HL-60 (cell line): ENCODE measurements around the gene SSTR5.

Source experiments
- DNase-seq, 2 experiments: peaks; one replicate each; pipeline ENCODE4 v3.0.0-alpha.2; 2010 to 2020; ENCODE audit warnings: low read depth in 1 of 2, low spot score in 1 of 2
- H3K27ac ChIP-seq: fragments of 250-450 bp; sonication (Bioruptor Pico); replicated peaks from 2 replicates; pipeline ENCODE4 v1.5.1; 2020; ENCODE audit warnings: mild to moderate bottlenecking, moderate library complexity
- H3K27me3 ChIP-seq: fragments of 250-450 bp; sonication (Bioruptor Pico); 2 replicates; pipeline ENCODE4 v1.5.1; 2021; ENCODE audit warnings: mild to moderate bottlenecking, moderate library complexity; ENCODE audit not compliant: insufficient read depth, poor library complexity, severe bottlenecking
- H3K4me3 ChIP-seq: replicated peaks from 2 replicates; pipeline ENCODE4 v1.5.1; 2011; ENCODE audit warnings: mild to moderate bottlenecking, control low read depth, low read length; ENCODE audit not compliant: insufficient read depth
- CTCF ChIP-seq: IDR thresholded peaks from one replicate; pipeline ENCODE4 v1.5.1; 2011; ENCODE audit warnings: low read length, control low read depth, inconsistent platforms; ENCODE audit not compliant: insufficient read depth
- GABPA ChIP-seq: IDR thresholded peaks from 2 replicates; pipeline ENCODE4 v1.6.1; 2012; ENCODE audit warnings: low read depth
- POLR2AphosphoS5 ChIP-seq: IDR thresholded peaks from 2 replicates; pipeline ENCODE4 v1.6.1; 2012; ENCODE audit warnings: low read depth
- REST ChIP-seq: IDR thresholded peaks from 2 replicates; pipeline ENCODE4 v1.6.1; 2012; ENCODE audit warnings: low read depth; ENCODE audit not compliant: insufficient replicate concordance
- SPI1 ChIP-seq: IDR thresholded peaks from 2 replicates; pipeline ENCODE4 v1.6.1; 2012; ENCODE audit warnings: low read depth, mild to moderate bottlenecking, borderline replicate concordance

The SSTR5 gene

GRCh38 chr16:1081734-1082265 is 9.3 kb downstream of the SSTR5 start:
- no peak overlapping the region for H3K27ac ChIP-seq
- H3K4me3 ChIP-seq = no peak overlapping the region
- no peak for DNase-seq
- peaks cover 11% of the 10 kb centered on the region for H3K27me3 ChIP-seq
- TF ChIP-seq GABPA = no peak
- TF ChIP-seq CTCF = no peak
- TF ChIP-seq POLR2AphosphoS5 = no peak
- TF ChIP-seq REST = no peak
- no peak for TF ChIP-seq SPI1

- Histone ChIP-seq H3K27ac (no peak overlapping the region), H3K27me3 (peaks cover 6% of the 10 kb centered on the region), H3K4me3 (no peak overlapping the region)
- DNase-seq = no peak
- TF ChIP-seq POLR2AphosphoS5 (no peak), CTCF (no peak), SPI1 (no peak), REST (no peak), GABPA (no peak)
Observed at GRCh38 chr16:1082266-1082951, 9.9 kb downstream of the SSTR5 start.

- H3K27me3 ChIP-seq = peaks cover 6% of the 10 kb centered on the region
- no peak overlapping the region for H3K4me3 ChIP-seq
- H3K27ac ChIP-seq = no peak overlapping the region
- no peak for DNase-seq
- TF ChIP-seq POLR2AphosphoS5 = no peak
- TF ChIP-seq GABPA = no peak
- TF ChIP-seq SPI1 = no peak
- no peak for TF ChIP-seq REST
- TF ChIP-seq CTCF = no peak
Observed at GRCh38 chr16:1082952-1083675, 10.6 kb downstream of the SSTR5 start.
